Gastrocnemius medialis (tissue), 4 donors: ENCODE data around the gene HIVEP3.

Source experiments
- CTCF ChIP-seq, 5 experiments: fragments of 450-650 bp in 3 of 5; fragments of 200-600 bp in 2 of 5; sonication (generic) in 2 of 5; IDR thresholded peaks in 4 of 5; conservative IDR thresholded peaks in 1 of 5; 1 replicate in 4 of 5; 2 replicates in 1 of 5; pipeline ENCODE4 v1.5.1; 2016 to 2019; ENCODE audit warnings: antibody characterized with exemption in 5 of 5, mild to moderate bottlenecking in 3 of 5, moderate library complexity in 3 of 5
- POLR2A ChIP-seq, 2 donors: fragments of 450-650 bp; IDR thresholded peaks; one replicate each; pipeline ENCODE4 v1.6.1; 2017; ENCODE audit warnings: antibody characterized with exemption in 2 of 2, mild to moderate bottlenecking in 2 of 2, moderate library complexity in 2 of 2

- TF ChIP-seq CTCF (IDR thresholded peaks at IDR 0.05 in 4 of 5, conservative IDR thresholded peaks at IDR 0.05 in 1 of 5) (no peak), POLR2A (IDR thresholded peaks at IDR 0.05) (no peak)
Observed at GRCh38 chr1:41888756-41889155, 30.0 kb downstream of the HIVEP3 start.
